SH-SY5Y (cell line): ENCODE results near the gene NHLRC4.

ENCODE experiments used
- GATA2 ChIP-seq: IDR thresholded peaks from 2 replicates; pipeline ENCODE4 v1.6.1; 2011; ENCODE audit warnings: mild to moderate bottlenecking, low read depth, low read length
- GATA3 ChIP-seq: IDR thresholded peaks from 2 replicates; pipeline ENCODE4 v1.6.1; 2011; ENCODE audit warnings: low read depth, mild to moderate bottlenecking, low read length, moderate library complexity

GRCh38 chr16:610513-611381 lies 43.9 kb downstream of the NHLRC4 start:
- TF ChIP-seq GATA3: no peak
- no peak for TF ChIP-seq GATA2
